ENCODE data around the gene MRTFB. TPM values are rescaled to one million over a fixed set of nuclear protein-coding genes. Genes with fewer than 3 reads are reported as not detected.

MRTFB gene
- polyA plus RNA-seq, 12 donors: 16.8 to 34.6 (median 23.3) TPM; not detected in 1

- no peak for DNase-seq
Observed at GRCh38 chr16:14232106-14232864, 161.2 kb downstream of the MRTFB start.

- no peak for DNase-seq
Observed at GRCh38 chr16:14236401-14236800, 165.3 kb downstream of the MRTFB start.

GRCh38 chr16:14238756-14239155 lies 167.6 kb downstream of the MRTFB start:
- DNase-seq: no peak

GRCh38 chr16:14239791-14240190 lies 168.7 kb downstream of the MRTFB start:
- no peak for DNase-seq

GRCh38 chr16:14240219-14240843 lies 169.2 kb downstream of the MRTFB start:
- no peak for DNase-seq

GRCh38 chr16:14240964-14241363 lies 169.8 kb downstream of the MRTFB start:
- DNase-seq: no peak

- DNase-seq: no peak
Observed at GRCh38 chr16:14241631-14242030, 170.5 kb downstream of the MRTFB start.

GRCh38 chr16:14242769-14243168 lies 171.7 kb downstream of the MRTFB start:
- no peak for DNase-seq

GRCh38 chr16:14244196-14245010 lies 173.3 kb downstream of the MRTFB start:
- DNase-seq: no peak

GRCh38 chr16:14248791-14249190 lies 177.7 kb downstream of the MRTFB start:
- no peak for DNase-seq

- peak; percentile 56 for DNase-seq
Observed at GRCh38 chr16:14249291-14250032, 178.3 kb downstream of the MRTFB start.

GRCh38 chr16:14251419-14251818 lies 180.3 kb downstream of the MRTFB start:
- DNase-seq: no peak

- DNase-seq: no peak
Observed at GRCh38 chr16:14252860-14253259, 181.7 kb downstream of the MRTFB start.

- DNase-seq: no peak
Observed at GRCh38 chr16:14263011-14263410, 191.9 kb downstream of the MRTFB start.

- no peak for DNase-seq
Observed at GRCh38 chr16:14263769-14264168, 192.7 kb downstream of the MRTFB start.

- DNase-seq: no peak
Observed at GRCh38 chr16:14264327-14264943, 193.3 kb downstream of the MRTFB start.

GRCh38 chr16:14268073-14268472 lies 197.0 kb downstream of the MRTFB start:
- DNase-seq: no peak

- DNase-seq: no peak
Observed at GRCh38 chr16:14275934-14276333, 204.8 kb downstream of the MRTFB start.

GRCh38 chr16:14278749-14279148 lies 207.6 kb downstream of the MRTFB start:
- DNase-seq: no peak

GRCh38 chr16:14280541-14280940 lies 209.4 kb downstream of the MRTFB start:
- DNase-seq: no peak

- DNase-seq: no peak
Observed at GRCh38 chr16:14283786-14284185, 212.7 kb downstream of the MRTFB start.
